Caki2 (cell line): ENCODE data around the gene SORCS2. TPM values are rescaled to one million over a fixed set of nuclear protein-coding genes. Genes with fewer than 3 reads are reported as not detected.
A peak's percentile ranks its signal among the peaks of the same experiment; 100 is the strongest.

Source experiments
- DNase-seq: peaks from one replicate; pipeline ENCODE4 v3.0.0-alpha.2; 2015; ENCODE audit warnings: low read depth
- in situ Hi-C: cut with HindIII; loops from 2 replicates; pipeline ENCODE4 v1.10.0; 2016; ENCODE audit warnings: low sequenced_read_pairs, low pct_unique_long_range_greater_than_20kb, mixed read lengths
- total RNA-seq: library from RNA; depleted of rRNA; stranded (reverse); fragments of >200 nt; shearing (Covaris generic); gene quantifications from 2 replicates; pipeline ENCODE4 v1.2.3, GENCODE V29; 2014; ENCODE audit warnings: low replicate concordance

SORCS2 gene
- total RNA-seq, 1 experiment from 2014 or later = 1.4 TPM

DNA sequence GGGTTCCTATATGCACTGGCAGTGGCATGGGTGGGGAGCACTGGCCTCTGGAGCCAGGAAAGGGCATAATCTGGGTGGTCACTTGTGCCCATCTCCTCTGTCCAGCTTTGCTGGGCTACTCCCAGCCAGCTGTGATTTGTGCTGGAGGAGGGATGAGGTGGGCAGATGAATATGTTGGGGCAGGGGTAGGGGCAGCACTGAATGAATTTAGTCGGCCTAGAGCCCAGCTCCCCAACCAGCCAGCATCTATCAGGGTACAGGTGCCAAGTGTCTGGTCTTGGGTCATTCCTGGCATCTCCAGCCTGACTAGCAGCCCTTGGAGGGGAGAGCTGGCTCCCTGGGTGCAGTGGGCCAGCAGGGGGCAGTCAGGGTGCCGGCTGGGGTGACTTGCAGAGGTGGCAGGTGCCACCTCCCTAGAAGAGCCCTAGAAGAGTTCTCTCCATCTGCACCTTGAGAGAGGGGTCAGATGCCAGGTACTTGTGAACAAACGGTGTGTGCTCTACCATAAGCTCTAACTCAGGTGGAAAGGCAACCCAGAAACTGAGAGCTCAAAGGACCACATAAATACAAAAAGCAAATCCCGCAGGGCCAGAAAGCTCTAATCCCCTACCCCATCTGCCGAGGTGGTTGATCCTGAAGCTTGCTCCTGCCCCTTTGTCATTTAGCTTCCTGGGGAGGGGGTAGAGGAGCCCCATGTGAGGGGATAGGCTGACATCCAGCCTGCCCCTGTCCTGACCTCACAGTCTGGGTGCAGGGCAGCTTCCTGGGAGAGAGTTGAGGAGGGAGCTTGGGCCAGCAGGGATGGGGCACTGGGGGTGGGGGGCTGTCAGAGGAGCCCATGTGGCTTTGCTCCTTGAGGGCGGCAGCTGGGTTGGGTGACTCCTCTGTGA, 2.2 kb downstream of the SORCS2 start:
- in situ Hi-C loops = no loop called here
- DNase-seq = peak; percentile 22

GRCh38 chr4:7195141-7195515, 2.8 kb downstream of the SORCS2 start:
- in situ Hi-C loops = no loop called here
- no peak for DNase-seq

- DNase-seq = no peak
- in situ Hi-C loops = no loop called here
Observed at GRCh38 chr4:7195546-7196287, 3.4 kb downstream of the SORCS2 start.

DNA sequence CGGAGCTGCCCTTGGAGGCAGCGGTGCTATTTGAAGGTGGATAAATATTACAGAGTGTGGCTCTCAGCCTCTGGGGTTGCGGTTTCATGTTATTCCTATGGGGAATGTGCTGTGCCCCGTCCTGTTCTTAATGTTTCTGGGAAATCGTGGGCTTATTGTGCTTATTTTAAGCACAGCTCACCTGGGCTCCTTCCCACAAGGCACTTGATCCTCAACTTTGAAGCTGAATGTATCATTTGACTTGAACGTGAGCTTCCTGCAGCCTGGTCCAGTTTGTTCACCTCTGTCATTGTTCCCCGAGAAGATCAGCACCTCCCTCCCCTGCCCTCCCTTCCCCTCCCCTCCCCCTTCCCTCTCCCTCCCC, 3.9 kb downstream of the SORCS2 start:
- DNase-seq = no peak
- in situ Hi-C loops = no loop called here

DNA sequence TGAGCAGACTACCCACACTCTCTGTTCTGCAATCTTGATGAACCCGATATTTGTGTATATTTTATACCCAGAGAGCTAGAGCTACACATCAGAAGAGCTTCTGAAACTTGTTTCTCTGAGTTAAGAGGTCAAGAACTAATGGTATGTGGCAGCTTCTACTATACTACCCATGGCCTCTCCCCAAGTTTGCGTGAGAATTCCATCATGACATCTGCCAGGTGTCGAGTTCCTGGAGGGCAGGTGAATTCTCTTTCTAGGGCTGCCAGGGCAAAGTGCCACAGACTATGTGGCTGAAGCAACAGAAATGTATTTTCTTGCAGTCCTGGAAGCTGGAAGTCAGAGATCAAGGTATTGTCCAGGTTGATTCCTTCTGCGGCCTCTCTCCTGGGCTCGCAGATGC, 4.4 kb downstream of the SORCS2 start:
- in situ Hi-C loops = no loop called here
- no peak for DNase-seq

DNA sequence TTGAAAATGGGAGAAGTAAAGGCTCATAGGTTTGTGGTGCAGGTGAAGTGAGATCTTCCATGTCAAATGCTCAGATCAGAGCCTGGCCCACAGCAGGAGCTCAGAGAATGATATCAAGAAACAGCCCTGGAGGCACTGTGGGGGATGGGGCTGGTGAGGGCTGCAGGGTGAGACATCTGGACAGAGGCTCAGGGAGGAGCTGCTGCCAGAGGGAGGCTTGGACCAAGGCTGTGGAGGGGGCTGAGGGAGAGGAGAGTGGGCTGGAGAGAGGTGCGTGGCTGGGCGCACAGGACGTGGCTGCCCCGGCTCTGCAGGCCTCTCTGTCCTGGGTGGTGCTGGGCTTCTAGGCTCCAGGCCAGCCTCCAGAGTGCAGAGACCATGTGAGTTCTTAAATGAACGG, 5.6 kb downstream of the SORCS2 start:
- in situ Hi-C loops = no loop called here
- no peak for DNase-seq

- no peak for DNase-seq
- in situ Hi-C loops = no loop called here
Observed at GRCh38 chr4:7198440-7199128, 6.2 kb downstream of the SORCS2 start.

- no peak for DNase-seq
- in situ Hi-C loops = no loop called here
Observed at GRCh38 chr4:7199129-7199725, 6.9 kb downstream of the SORCS2 start.

DNA sequence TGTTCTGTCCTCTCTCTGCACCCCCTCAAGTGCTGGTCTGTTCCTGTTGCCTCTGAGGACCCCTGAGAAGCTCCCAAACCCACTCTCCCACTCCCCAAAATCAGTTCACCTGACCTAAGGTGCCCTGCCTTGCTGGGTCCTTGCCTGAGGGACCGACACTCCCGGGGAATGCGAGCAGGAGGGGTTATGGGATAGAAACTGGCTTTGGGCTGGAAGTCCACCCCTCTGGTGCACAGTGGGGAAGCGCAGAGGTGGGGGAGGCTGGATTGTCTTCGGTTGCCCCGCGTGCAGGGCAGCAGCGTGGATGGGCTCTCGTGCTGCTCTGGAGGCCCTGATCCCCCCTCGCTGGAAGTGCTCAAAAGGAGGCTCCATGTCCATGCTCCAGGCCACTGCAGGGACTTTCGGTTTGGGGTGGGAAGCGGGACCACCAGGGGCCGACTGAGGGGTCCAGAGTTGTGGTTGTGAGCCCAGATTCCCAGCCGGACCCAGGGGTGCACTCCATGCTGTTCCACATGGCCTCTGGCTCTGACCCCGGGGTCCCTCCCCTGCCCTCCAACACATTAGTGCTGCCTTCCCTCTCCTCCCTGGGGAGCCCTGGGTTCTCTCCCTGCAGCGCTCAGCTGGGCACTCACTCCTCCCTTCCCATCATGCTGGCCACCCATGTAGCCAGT, 7.6 kb downstream of the SORCS2 start:
- no peak for DNase-seq
- in situ Hi-C loops = no loop called here

DNA sequence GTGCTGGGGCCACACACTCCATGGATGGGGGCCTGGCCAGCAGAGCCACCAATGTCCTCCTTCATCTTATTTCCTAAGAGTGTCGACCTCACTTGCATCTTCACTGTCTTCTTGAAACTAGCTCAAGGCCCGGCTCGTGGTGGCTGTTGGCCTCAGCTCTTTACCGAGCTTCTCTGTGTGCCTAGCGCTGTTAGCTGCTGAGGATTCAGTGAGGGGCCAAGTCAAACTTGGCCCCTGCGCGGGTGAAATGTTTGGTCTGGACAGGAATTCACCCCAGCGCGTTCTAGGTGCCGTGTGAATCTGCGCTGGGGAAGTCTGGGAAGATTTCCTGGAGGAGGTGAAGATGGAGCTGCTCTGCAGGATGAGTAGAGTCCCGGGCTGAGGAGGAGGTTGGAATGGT, 8.5 kb downstream of the SORCS2 start:
- in situ Hi-C loops = no loop called here
- no peak for DNase-seq

- in situ Hi-C loops = no loop called here
- DNase-seq = no peak
Observed at GRCh38 chr4:7201420-7202305, 9.3 kb downstream of the SORCS2 start.

DNA sequence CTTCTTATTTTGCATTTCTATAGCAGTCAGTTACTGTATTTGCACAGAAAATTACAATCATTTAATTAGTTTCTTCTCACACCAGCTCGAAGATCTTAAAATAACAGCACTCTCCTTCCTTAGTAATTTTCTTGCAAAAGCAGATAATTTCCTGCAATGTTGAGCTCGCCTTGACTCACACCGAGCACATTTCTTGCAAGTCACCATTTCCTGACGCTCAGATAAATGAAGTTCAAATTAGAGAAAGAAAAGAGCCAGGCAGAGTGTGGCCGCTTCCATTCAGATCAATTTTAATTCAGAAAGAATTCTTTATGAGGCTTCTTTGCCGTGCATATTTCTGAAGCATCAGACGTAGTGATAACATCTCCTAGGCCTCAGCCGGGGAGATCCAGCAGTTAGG, 10.1 kb downstream of the SORCS2 start:
- in situ Hi-C loops = no loop called here
- DNase-seq = no peak

DNA sequence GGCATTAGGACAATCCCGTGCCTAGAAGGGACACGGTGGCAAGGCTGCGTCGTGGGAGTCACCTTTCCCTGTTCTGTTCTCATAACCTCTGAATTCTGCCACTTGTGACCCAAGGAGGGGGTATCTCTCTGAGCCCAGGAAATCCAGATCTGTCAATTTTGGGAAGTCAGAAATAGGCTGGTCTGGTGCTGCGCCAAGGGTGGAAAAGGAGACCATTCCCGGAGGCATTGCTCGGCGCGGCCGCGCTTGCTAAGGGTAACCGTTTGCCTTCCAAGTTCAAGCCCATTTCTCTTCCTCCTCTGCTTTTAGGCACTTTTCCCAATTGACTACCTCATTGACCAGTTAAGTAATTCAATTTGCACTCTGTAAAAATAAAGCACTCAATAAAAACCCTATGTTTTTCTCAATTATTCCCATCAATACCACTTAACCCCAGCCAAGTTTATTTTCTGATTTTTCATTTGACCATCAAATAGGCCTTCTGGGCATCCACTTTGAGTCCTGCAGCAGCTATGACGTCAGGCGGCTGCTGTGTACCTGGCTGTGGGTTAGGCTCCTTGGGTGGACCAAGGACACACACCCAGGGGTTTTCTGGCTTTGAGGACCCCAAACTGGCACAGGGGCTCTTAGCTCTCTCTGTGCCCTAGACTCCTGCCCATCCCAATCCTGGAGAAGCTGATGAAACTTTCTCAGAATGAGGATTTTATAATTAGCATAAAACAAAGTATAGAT, 12.5 kb downstream of the SORCS2 start:
- in situ Hi-C loops = no loop called here
- no peak for DNase-seq

GRCh38 chr4:7206385-7206784, 14.0 kb downstream of the SORCS2 start:
- peak; percentile 67 for DNase-seq
- in situ Hi-C loops = no loop called here

DNA sequence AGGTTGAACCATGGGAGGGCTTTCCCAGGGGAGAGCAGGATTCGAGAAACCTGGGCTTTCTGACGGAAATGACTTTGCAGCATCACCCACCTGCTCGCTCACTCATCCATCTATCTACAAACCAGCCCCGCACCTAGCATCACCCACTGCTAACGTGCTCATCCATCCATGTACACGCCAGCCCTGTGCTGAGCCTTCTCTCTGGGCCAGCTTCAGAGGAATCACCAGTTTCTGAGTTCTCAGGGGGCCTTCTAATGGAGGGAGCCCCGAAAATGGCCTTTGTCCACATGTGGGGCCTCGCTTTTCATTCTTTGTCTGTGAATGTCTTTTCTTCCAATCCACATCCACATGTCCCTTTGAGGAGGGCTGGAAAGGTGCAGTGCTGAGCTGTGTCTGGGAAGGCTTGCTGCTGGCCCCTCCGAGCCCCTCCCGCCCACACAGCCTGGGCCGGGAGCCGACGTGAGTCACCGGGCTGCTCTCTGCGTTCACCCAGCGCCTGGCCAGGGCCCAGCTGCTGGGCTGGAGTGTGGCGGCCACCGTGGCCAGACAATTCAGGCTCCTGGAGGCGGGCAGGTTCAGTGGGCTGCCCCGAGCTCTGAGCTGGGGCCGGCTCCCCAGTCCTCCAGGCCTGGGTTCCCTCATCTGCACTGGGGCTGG, 14.7 kb downstream of the SORCS2 start:
- in situ Hi-C loops = no loop called here
- peak; percentile 77 for DNase-seq

DNA sequence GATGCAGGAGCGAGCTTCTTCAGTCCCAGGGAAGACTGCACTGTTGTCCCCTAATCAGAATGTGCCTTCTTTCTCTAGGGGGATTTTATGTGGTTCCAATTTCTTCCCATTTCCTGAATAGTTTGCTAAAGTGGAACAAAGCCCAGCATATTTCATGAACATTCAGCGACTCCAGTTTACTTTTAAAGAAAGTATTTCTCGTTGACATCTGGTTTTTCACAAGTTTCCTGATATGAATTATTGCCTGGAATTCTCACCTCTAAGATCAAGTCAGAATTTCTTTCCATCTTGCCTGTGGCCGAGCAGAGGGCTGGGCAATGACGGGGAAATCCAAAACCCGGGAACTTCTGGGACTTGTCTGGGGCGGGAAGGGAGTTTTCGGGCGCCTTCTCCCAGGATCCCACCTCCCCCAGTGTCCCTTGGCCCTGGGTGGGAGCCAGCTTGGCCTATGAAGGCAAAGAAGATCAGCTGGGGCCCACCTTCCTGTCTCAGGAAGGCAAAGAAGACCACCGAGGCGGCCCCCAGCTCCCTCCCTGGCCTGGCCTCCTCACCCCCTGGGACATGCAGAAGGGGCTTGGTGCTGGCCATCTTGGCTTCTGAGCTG, 15.4 kb downstream of the SORCS2 start:
- no peak for DNase-seq
- in situ Hi-C loops = no loop called here
